GM12878 (cell line): ENCODE data around the gene PLEKHG4B. TPM values are rescaled to one million over a fixed set of nuclear protein-coding genes. Genes with fewer than 3 reads are reported as not detected.

Experiments
- ATAC-seq: fragments of 200-7000 bp; cut with Tn5 transposase; 3 replicates; pipeline ENCODE4 v1.9.1; 2020; ENCODE audit warnings: mild to moderate bottlenecking, moderate library complexity
- BruUV-seq: library from RNA; stranded (reverse); fragments of 400-500 nt; replicated peaks from 2 replicates; lab custom pipeline; 2021; lab: Mats Ljungman, UMichigan
- CTCF ChIA-PET: fragments of 300-600 bp; sonication (Branson Sonifier 250); formaldehyde crosslinking; extraction: SDS; loops from one replicate; lab custom pipeline; 2021; ENCODE audit warnings: inconsistent platforms; lab: Yijun Ruan, JAX
- POLR2A ChIA-PET: fragments of 350-600 bp; formaldehyde crosslinking; extraction: SDS; loops from one replicate; lab custom pipeline; 2021; ENCODE audit warnings: inconsistent platforms; lab: Charles Lee
- RAD21 ChIA-PET: fragments of 300-600 bp; sonication (Branson Sonifier 250); formaldehyde crosslinking; loops from one replicate; lab custom pipeline; 2023; ENCODE audit warnings: antibody characterized with exemption; ENCODE audit not compliant: unreplicated experiment; lab: Charles Lee
- SMC1A ChIA-PET: fragments of 300-600 bp; sonication (Branson Sonifier 250); formaldehyde crosslinking; loops from one replicate; lab custom pipeline; 2023; ENCODE audit not compliant: unreplicated experiment, uncharacterized antibody; lab: Charles Lee
- DNase-seq: peaks from one replicate; pipeline ENCODE4 v3.0.0-alpha.2; 2011; ENCODE audit warnings: low read depth, low spot score
- FAIRE-seq: peaks from 3 replicates; lab custom pipeline; 2011; peaks lifted over from hg19 to GRCh38; lab: Jason Lieb, UNC
- H2AFZ ChIP-seq: 2 replicates; pipeline ENCODE4 v1.6.0; 2011; ENCODE audit warnings: low read depth, low read length, control low read depth; ENCODE audit not compliant: control insufficient read depth
- H3K27ac ChIP-seq: 2 replicates; pipeline ENCODE4 v1.5.1; 2011; ENCODE audit warnings: control low read depth; ENCODE audit not compliant: control insufficient read depth, insufficient read depth
- H3K27me3 ChIP-seq, 2 experiments: replicated peaks in 1 of 2; 2 replicates each; pipeline versions ENCODE4 v1.6.0 to v1.6.1; 2011; ENCODE audit warnings: low read length in 1 of 2; ENCODE audit not compliant: control insufficient read depth in 2 of 2, insufficient read depth in 2 of 2
- H3K36me3 ChIP-seq, 2 experiments: 2 replicates each; pipeline ENCODE4 v1.5.1; 2011; ENCODE audit warnings: low read length in 1 of 2; ENCODE audit not compliant: control insufficient read depth in 2 of 2, insufficient read depth in 2 of 2
- H3K4me1 ChIP-seq: 2 replicates; pipeline ENCODE4 v1.6.1; 2011; ENCODE audit warnings: mild to moderate bottlenecking, low read length, moderate library complexity, mixed read lengths; ENCODE audit not compliant: control insufficient read depth, insufficient read depth
- H3K4me2 ChIP-seq: 2 replicates; pipeline ENCODE4 v1.6.0; 2011; ENCODE audit warnings: control low read depth; ENCODE audit not compliant: control insufficient read depth, insufficient read depth
- H3K4me3 ChIP-seq: fragments of 200-600 bp; sonication (generic); 2 replicates; pipeline ENCODE4 v1.5.1; 2016
- H3K79me2 ChIP-seq: 2 replicates; pipeline ENCODE4 v1.6.0; 2011; ENCODE audit warnings: low read length; ENCODE audit not compliant: control insufficient read depth, insufficient read depth
- H3K9ac ChIP-seq: 2 replicates; pipeline ENCODE4 v1.8.0; 2011; ENCODE audit warnings: low read length, control low read depth, mixed read lengths; ENCODE audit not compliant: control insufficient read depth, insufficient read depth
- H3K9me3 ChIP-seq: replicated peaks from 3 replicates; pipeline ENCODE4 v1.5.1; 2011; ENCODE audit warnings: mild to moderate bottlenecking, low read length; ENCODE audit not compliant: control insufficient read depth, insufficient read depth
- H4K20me1 ChIP-seq: 2 replicates; pipeline ENCODE4 v1.6.0; 2011; ENCODE audit not compliant: control insufficient read depth, insufficient read depth
- NRF1 ChIP-seq: conservative IDR thresholded peaks from 2 replicates; pipeline ENCODE4 v1.6.1; 2011; ENCODE audit warnings: mild to moderate bottlenecking, low read depth, low read length, improper control_type of control experiment
- RAD21 ChIP-seq: IDR thresholded peaks from 2 replicates; pipeline ENCODE4 v1.6.1; 2011; ENCODE audit warnings: mild to moderate bottlenecking, low read depth, low read length, moderate library complexity; ENCODE audit not compliant: insufficient read depth
- SMC3 ChIP-seq: IDR thresholded peaks from 2 replicates; pipeline ENCODE4 v1.6.1; 2011; ENCODE audit warnings: low read length, improper control_type of control experiment, borderline replicate concordance
- WGBS: methylation state at CpG from one replicate; pipeline ENCODE4 v1.1.6; 2016; ENCODE audit warnings: low lambda C conversion rate; ENCODE audit not compliant: insufficient replicate concordance, insufficient coverage; ENCODE audit errors: missing lambda C conversion rate; 5-methylcytosine and 5-hydroxymethylcytosine counted together
- in situ Hi-C: fragments of 300-500 bp; cut with MboI; formaldehyde crosslinking; loops from 9 replicates; pipeline ENCODE4 v1.14.3; 2018; ENCODE audit warnings: mixed read lengths
- intact Hi-C: fragments of 100-400 bp; cut with micrococcal nuclease; formaldehyde crosslinking; loops from one replicate; pipeline ENCODE4 v1.14.2; 2022; ENCODE audit not compliant: unreplicated experiment
- polyA plus RNA-seq, 11 experiments: library from polyadenylated mRNA; depleted of rRNA in 4 of 11; unstranded in 6 of 11; stranded (reverse) in 5 of 11; fragments of >200 nt; fragmentation: Nextera tagmentation in 4 of 11; fragmentation: Illumina TruSeq in 1 of 11; extraction: Ambion mirVana in 4 of 11; extraction: Trizol in 1 of 11; gene quantifications; 1 replicate in 1 of 11; 2 replicates in 10 of 11; pipeline versions ENCODE4 v1.2.1 to v1.2.3, GENCODE V29; 2011 to 2016; ENCODE audit warnings: inconsistent platforms in 2 of 11, missing spikeins in 2 of 11, low read depth in 1 of 11
- total RNA-seq, 4 experiments: library from RNA; depleted of rRNA in 3 of 4; stranded (reverse); fragments of >200 nt in 3 of 4; fragmentation: Illumina TruSeq in 1 of 4; extraction: Trizol in 1 of 4; gene quantifications; 2 replicates each; pipeline versions ENCODE4 v1.2.1 to v1.2.3, GENCODE V29; 2013 to 2021
- TF ChIP-seq, protein P1 (sequence below), 3 experiments: IDR thresholded peaks in 2 of 3; conservative IDR thresholded peaks in 1 of 3; 2 replicates each; pipeline ENCODE4 v1.5.1; 2011; ENCODE audit warnings: low read depth in 3 of 3, low read length in 3 of 3, mild to moderate bottlenecking in 3 of 3, control low read depth in 2 of 3, moderate library complexity in 2 of 3, inconsistent platforms in 1 of 3, mixed read lengths in 1 of 3; ENCODE audit not compliant: control insufficient read depth in 2 of 3, insufficient read depth in 1 of 3; ENCODE audit errors: extremely low read depth in 1 of 3

The PLEKHG4B gene
- total and polyA plus RNA-seq, 10 of the 15 experiments (the other 5 are each of a cell fraction or from before 2014, with no cell fraction given): under 0.01 to 0.05 (median 0.01) TPM; not detected in 6

- no TSS peak for BruUV-seq
- ChIA-PET POLR2A (no interaction called here), CTCF (no interaction called here), SMC1A (no interaction called here), RAD21 (no interaction called here)
- no peaks in the 10 kb centered on the region for H3K79me2 ChIP-seq
- 35% methylated on average over 17 of the region's 17 CpGs for WGBS
- no peaks in the 10 kb centered on the region for H3K9me3 ChIP-seq
- no peaks in the 10 kb centered on the region for H3K4me1 ChIP-seq
- no peaks in the 10 kb centered on the region for H4K20me1 ChIP-seq
- DNase-seq: no peak
- intact Hi-C loops: no loop called here
- TF ChIP-seq SMC3 (0 out of 2 replicates have a peak, but pooled peaks have one; percentile 3), RAD21 (0 out of 2 replicates have a peak, but pooled peaks have one; percentile 24), NRF1 (no peak)
- TF ChIP-seq, protein P1, sequence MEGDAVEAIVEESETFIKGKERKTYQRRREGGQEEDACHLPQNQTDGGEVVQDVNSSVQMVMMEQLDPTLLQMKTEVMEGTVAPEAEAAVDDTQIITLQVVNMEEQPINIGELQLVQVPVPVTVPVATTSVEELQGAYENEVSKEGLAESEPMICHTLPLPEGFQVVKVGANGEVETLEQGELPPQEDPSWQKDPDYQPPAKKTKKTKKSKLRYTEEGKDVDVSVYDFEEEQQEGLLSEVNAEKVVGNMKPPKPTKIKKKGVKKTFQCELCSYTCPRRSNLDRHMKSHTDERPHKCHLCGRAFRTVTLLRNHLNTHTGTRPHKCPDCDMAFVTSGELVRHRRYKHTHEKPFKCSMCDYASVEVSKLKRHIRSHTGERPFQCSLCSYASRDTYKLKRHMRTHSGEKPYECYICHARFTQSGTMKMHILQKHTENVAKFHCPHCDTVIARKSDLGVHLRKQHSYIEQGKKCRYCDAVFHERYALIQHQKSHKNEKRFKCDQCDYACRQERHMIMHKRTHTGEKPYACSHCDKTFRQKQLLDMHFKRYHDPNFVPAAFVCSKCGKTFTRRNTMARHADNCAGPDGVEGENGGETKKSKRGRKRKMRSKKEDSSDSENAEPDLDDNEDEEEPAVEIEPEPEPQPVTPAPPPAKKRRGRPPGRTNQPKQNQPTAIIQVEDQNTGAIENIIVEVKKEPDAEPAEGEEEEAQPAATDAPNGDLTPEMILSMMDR (IDR thresholded peaks at IDR 0.05 in 2 of 3, conservative IDR thresholded peaks at IDR 0.05 in 1 of 3; ENCODE audit: control insufficient read depth in 2 of 3, extremely low read depth in 1 of 3, insufficient read depth in 1 of 3, low read depth in 3 of 3, low read length in 3 of 3): peak; percentile 43 to 57 (median 46)
- no peak for FAIRE-seq
- no peak overlapping the region for H3K4me3 ChIP-seq
- H3K9ac ChIP-seq: no peak overlapping the region
- H3K4me2 ChIP-seq: no peak overlapping the region
- in situ Hi-C loops: no loop called here
- H3K27ac ChIP-seq: no peak overlapping the region
- no peak overlapping the region for H2AFZ ChIP-seq
- H3K27me3 ChIP-seq: peaks cover 0 to 2% of the 10 kb centered on the region in 2 experiments; a peak in 1 of 4 replicates
- H3K36me3 ChIP-seq: no peaks in the 10 kb centered on the region
- peak; percentile 87 for ATAC-seq
Measured at GRCh38 chr5:77957-78804, 13.8 kb upstream of the PLEKHG4B start.
